Measurements from ENCODE around the gene SPSB4.

GRCh38 chr3:141078200-141078599 lies 27.1 kb downstream of the SPSB4 start:
- TF ChIP-seq CTCF (IDR thresholded peaks at IDR 0.05) (no peak), POLR2A (IDR thresholded peaks at IDR 0.05) (no peak)

Measured in uterus (tissue), 2 donors.